GM20000 (cell line): Measurements from ENCODE around the gene SPRY2.

Experiments
- DNase-seq: peaks from one replicate; pipeline ENCODE4 v3.0.0; 2012; ENCODE audit warnings: low spot score
- TF ChIP-seq, protein P1 (sequence below): IDR thresholded peaks from 2 replicates; pipeline ENCODE4 v1.5.1; 2012; ENCODE audit warnings: mild to moderate bottlenecking, control low read depth; ENCODE audit errors: extremely low read depth, missing control alignments

Gene SPRY2

DNA sequence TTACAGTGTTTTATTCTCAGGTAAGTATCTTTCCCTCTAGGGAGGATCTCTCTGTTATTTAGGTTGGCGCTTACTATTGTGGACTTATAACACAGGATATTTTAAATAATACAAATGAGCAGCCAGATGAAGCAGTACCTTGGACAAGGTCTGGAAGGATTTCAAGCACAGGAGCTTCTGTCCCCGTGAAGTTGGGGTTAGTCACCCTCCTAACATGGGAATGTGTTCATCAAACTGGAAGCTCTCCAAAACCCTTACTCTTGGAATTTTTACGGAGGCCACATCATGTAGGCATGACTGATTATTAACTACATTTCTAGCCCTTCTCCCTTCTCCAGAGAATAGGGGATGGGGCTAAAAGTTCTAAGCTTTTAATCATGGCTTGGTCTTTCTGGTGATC, 38.3 kb upstream of the SPRY2 start:
- DNase-seq = no peak
- TF ChIP-seq, protein P1, sequence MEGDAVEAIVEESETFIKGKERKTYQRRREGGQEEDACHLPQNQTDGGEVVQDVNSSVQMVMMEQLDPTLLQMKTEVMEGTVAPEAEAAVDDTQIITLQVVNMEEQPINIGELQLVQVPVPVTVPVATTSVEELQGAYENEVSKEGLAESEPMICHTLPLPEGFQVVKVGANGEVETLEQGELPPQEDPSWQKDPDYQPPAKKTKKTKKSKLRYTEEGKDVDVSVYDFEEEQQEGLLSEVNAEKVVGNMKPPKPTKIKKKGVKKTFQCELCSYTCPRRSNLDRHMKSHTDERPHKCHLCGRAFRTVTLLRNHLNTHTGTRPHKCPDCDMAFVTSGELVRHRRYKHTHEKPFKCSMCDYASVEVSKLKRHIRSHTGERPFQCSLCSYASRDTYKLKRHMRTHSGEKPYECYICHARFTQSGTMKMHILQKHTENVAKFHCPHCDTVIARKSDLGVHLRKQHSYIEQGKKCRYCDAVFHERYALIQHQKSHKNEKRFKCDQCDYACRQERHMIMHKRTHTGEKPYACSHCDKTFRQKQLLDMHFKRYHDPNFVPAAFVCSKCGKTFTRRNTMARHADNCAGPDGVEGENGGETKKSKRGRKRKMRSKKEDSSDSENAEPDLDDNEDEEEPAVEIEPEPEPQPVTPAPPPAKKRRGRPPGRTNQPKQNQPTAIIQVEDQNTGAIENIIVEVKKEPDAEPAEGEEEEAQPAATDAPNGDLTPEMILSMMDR = no peak

DNA sequence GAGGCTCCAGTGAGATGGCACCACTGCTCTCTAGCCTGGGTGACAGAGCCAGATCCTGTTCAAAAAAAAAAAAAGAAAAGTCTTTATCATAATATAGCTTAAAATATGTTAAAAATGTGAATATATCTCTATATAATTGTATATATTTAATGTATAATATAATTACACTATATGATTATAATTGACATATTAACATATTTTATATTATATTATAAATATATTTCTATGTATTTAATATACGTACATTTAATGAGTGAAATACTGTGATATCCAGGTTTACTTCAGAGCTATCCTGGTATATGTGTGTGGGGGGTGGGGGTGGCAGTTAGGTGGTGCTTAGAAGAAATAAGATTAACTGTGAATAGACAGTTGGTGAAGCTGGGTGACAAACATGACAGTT, 35.6 kb upstream of the SPRY2 start:
- DNase-seq = no peak
- TF ChIP-seq, protein P1 = no peak

DNA sequence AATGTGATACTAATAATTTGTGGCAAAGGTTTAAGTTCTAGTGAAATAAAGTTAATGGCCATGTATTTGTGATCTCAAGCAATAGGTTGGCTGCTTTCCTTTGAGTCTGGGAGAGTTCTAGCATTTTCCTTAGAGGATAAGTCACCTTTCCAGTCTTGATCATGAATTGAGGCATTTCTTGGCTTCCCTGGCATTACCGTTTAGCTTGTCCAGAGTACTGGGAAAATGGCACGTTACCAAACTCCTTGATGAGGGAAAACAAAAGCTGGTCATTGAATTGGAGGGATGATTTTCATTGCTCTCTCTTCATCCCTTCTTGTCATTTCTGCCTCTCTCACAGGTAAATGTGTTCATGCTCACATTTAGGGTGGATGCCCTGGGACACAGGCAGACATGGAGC, 34.0 kb upstream of the SPRY2 start:
- TF ChIP-seq, protein P1 = no peak
- DNase-seq = no peak

DNA sequence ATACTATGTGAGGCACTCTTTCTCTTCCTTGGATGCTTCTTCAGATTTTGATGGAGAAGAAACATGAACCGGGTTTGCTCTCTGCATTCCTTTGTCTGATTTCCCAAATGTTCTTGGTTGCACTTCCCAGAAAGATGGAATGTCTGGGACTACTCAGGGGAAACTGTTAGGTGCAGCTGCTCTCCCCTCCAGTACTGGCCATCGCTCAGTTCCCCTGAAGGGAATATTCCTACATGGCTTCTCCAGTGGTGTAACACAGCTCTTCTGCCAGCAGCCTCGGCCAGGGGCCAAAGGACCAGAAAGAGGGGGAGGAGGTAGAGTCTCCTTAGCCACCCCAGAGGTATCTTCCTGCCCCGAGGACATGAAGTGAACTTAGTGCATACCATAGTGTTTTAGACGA, 33.5 kb upstream of the SPRY2 start:
- no peak for DNase-seq

DNA sequence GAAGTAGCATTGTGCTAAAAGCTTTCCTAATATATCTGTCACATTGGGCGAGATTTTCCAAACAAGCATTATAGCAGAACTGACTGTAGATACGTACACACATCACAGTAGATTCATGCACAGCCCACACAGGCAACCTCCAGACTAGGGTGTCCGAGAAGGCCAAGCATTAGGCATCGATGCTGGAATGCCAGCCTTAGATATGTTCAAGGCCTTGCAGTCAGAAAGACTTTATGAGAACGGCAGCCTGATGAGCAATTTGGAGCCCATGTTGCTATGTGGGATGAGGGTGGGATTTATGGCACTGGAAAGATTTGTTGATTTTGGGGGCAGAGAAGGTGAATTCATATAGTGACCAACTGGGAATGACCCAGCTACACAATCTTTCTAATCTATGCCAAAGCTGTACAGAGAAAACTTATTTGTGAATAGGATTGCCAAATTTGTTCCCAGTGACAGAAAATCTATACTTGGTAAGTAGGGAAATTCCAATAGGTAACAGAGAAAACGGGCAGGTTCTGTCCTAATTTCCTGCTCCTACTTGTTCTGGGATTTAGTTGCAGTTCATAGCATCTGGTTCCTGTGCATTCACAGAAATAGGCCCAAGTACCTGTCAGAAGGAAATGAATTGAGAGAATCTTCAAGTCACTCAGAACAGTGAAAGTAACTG, 31.0 kb upstream of the SPRY2 start:
- TF ChIP-seq, protein P1 = no peak
- DNase-seq = no peak

More for the DNA sequence above, 33.5 kb upstream of the SPRY2 start:
- TF ChIP-seq, protein P1 = no peak

DNA sequence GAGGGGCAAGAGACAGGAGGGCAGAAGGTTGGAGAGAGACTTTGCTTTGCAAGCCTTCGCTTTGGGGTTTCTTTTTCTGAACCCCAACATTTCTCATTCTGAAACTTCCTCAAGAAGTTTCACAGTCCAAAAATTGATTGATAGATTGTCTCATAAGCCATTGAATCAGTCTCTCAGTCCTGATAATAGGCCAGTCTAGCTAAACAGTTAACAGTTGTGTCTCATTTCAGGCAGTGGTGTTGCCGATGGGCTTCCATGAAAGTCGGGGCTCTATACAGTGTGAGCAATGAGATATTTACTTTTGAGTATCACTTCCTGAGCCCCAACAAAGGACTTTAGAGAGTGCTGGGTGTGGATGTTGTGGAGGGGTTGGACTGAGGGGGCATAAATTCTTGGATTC, 26.5 kb upstream of the SPRY2 start:
- TF ChIP-seq, protein P1 = no peak
- DNase-seq = no peak

DNA sequence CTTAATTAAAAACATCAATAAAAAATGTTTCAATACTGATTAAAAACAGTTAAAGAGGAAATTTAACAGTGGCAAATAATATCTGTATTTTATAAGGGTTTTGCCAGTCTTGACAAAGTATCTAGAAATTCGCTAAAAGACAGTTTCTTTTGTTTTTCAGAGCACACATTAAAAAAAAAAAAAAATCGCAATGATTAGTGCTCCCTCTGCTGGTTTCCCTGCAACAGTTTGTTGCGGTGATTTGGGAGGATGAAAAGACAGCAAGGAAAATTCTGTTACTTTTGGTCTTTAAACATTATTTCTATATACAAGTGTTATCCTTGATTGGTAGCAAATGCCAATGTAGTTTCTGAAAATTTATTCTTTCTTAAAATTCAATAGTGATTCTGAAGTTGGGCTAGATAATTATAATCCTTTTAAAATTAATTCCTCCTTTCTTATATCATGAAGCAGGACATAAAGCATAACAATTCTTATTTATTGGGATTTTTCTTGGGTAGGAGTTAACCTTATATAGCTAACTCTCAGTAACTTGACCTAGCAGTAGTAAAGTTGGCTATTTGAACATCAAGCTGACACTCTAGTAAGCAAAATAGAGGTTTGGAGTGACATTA, 23.1 kb upstream of the SPRY2 start:
- DNase-seq = no peak
- TF ChIP-seq, protein P1 = peak; percentile 23
